Measurements from ENCODE around the gene MYO1D.

Gene MYO1D

GRCh38 chr17:32819035-32819434, 57.9 kb downstream of the MYO1D start:
- no peak for DNase-seq (ENCODE audit: low read depth in 2 of 2)

DNA sequence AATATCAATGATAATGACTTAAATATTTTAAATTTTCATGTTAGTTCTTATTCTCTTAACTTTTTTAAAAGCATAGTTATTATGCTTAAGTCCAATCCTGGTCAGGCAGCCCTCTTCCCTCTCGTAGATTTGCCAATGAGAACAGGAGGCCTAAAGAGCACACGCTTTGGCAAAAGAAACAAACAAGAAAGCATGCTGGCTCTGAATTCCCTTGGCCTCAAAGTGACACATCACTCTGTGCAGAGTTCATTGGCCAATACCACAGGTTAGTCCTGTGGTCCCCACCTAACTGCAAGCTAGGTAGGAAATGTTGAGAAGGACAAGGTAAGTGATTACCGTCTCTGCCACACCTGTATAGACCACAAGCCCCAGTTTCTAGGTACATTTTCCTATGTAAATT, 61.5 kb downstream of the MYO1D start:
- DNase-seq (ENCODE audit: low read depth in 2 of 2) = no peak

DNA sequence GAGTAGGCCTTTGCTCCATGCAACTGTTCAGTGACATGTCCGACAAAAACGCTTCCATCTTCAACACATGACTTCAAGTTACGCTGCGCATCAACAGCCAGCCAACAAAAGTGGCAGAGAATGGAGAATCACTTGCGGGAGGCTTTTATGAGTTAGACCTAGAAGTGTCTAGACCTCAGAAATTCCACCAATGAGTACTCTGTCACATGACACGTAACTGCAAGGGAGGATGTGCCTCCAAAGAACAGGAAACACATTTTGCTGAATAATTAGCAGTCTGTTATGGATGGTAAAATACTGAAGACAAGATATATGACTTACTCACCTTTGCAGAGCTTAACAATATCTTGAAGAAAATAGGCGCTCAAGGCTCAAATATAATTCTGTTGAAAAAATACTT, 62.1 kb downstream of the MYO1D start:
- no peak for DNase-seq (ENCODE audit: low read depth in 2 of 2)

DNA sequence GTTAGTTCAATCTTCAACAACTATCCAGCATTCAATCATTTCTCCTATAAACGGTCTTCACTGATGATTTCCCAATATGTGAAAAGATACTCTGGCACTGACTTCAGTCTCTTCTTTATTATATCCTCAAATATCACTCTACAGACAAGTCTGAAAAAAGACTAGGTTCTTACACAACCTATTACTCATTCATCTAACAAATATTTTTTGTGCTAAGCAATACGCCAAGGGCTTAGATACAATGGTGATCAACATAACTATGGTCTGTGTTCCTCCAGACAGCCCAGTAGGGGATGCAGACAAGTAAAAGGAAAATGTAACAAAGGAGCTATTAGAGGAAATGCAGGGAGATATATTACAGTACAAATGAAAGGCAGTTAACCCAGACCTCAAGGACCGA, 63.9 kb downstream of the MYO1D start:
- no peak for DNase-seq (ENCODE audit: low read depth in 2 of 2)

- no peak for DNase-seq (ENCODE audit: low read depth in 2 of 2)
Observed at GRCh38 chr17:32810690-32811089, 66.2 kb downstream of the MYO1D start.

DNA sequence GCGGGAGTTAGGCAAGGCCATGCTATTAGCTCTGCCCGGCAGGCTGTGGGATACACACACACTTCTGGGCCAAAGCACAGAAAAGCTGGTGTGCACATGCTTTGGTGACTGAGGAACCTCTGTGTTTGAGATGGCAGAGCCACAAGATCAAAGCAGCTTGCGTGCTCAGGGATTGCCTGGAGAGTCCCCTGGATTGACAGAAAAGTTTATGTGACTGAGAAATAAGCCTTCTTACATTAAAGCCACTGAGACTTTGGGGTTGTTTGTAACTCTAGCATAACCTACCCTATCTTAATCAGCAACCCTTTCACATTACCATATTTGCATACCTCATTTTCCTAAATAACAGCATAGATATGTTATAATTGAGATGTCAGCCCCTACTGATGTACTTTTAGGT, 69.3 kb downstream of the MYO1D start:
- no peak for DNase-seq (ENCODE audit: low read depth in 2 of 2)

GRCh38 chr17:32806646-32807045, 70.3 kb downstream of the MYO1D start:
- DNase-seq (ENCODE audit: low read depth in 2 of 2) = no peak

GRCh38 chr17:32805029-32805976, 71.6 kb downstream of the MYO1D start:
- no peak for DNase-seq (ENCODE audit: low read depth in 2 of 2)

DNA sequence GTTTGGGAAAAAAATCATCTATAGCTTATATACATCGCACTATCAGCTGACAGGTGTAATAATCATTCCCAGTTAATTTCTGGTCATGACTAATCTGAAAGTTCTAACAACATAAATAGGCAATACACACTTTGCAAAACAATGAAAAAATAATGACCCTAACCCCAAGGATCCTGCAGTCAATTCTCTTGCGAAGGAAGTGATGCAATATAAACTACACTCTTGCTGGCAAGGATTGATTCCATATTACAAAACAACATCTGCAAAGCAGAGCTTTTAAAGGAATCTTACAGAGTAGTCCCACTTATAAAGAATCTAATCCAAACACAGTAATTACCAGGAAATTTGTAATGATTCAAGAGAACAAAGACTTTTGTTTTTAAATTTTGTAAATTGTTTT, 73.4 kb downstream of the MYO1D start:
- no peak for DNase-seq (ENCODE audit: low read depth in 2 of 2)

DNA sequence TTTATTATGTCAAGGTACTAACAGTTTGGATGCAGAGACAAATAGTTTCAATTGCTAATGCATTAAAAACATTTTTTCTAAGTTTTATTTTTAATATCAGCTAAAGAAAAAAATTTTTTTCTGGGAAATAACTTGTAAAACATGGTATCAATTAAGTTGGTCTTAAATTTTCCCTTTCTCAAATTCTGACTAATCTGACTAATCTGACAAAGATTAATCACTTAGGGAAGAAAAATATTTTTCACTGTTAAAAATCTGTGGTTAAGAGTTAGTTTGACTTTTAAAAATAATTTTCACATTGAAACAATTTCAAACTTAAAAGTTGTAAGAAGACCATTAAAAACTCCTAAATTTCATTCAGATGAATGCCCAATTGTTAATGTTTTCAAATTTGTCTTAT, 74.6 kb downstream of the MYO1D start:
- no peak for DNase-seq (ENCODE audit: low read depth in 2 of 2)

- DNase-seq (ENCODE audit: low read depth in 2 of 2) = no peak
Observed at GRCh38 chr17:32801641-32802040, 75.3 kb downstream of the MYO1D start.

DNA sequence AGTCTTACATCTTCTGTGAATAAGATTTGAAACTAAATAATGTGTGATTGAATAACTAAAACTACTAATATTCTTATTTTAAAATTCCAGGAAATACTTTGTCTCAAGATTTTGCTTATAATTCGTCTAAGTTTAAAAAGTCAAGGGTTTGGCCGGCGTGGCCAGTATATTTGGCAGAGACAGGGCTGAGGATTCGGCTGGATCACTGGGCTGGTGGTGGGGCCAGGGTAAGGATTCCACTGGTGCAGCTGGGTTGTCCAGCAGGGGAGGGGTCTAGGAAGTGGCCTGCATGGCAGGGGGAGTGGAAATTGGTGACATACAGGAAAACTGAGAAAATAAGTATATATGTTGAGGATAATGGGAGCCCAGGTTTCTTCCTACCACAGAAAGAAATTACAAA, 75.7 kb downstream of the MYO1D start:
- no peak for DNase-seq (ENCODE audit: low read depth in 2 of 2)

- no peak for DNase-seq (ENCODE audit: low read depth in 2 of 2)
Observed at GRCh38 chr17:32798938-32799337, 78.0 kb downstream of the MYO1D start.

GRCh38 chr17:32795339-32795979, 81.5 kb downstream of the MYO1D start:
- no peak for DNase-seq (ENCODE audit: low read depth in 2 of 2)

DNA sequence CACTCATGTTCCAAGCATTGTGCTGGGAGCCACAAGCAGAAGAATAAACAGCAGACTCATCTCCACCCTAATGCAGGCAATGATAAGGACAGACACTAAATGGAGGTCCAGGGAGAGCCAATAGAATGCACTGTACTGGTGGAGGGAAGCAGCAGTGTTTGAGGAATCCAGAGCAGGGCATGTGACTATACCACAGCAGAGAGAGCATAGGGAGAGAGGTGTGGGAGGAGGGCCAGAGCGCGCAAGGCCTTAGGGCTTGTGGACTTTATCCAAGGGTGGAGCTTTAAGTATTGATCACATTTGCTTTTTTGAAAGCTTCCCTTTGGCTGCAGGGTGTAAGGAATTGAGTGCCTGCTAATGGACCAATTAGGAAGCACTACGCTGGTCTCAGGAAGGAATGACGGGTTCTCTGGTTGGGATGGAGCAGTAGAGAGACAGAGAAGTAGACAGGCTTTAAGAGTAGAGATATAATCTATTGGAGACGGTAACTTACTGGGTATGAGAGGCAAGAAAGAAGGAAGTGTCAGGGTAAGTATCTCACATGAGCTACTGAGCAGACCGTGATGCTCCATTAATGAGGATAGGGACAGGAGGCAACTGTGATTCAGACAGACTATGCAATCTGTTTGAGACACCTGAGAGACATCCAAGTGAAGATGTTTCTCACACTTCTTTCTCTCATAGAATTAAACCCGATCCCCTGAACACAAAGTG, 82.2 kb downstream of the MYO1D start:
- DNase-seq (ENCODE audit: low read depth in 2 of 2) = no peak

- DNase-seq (ENCODE audit: low read depth in 2 of 2) = no peak
Observed at GRCh38 chr17:32793841-32794240, 83.1 kb downstream of the MYO1D start.

DNA sequence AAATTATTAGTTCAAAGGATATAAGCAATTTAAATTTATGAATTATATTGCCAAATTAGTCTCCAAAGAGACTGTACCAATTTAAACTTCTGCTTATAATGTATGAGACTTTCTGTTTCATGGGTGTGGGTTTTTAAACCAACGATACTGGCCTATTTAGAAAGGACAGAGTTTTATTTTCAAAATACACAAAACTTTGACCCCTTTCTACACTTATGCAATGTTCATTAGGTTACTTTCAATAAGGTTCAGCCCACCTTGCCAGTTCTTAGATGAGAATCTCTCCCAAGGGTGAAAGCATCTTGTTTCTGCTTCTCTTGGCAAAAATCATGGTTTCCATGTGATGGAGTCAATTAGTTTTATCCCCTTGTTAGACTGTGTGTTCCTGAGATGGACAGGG, 84.7 kb downstream of the MYO1D start:
- no peak for DNase-seq (ENCODE audit: low read depth in 2 of 2)

- DNase-seq (ENCODE audit: low read depth in 2 of 2) = no peak
Observed at GRCh38 chr17:32786169-32786568, 90.8 kb downstream of the MYO1D start.

GRCh38 chr17:32784113-32784512, 92.8 kb downstream of the MYO1D start:
- DNase-seq (ENCODE audit: low read depth in 2 of 2) = no peak

- no peak for DNase-seq (ENCODE audit: low read depth in 2 of 2)
Observed at GRCh38 chr17:32783602-32784001, 93.3 kb downstream of the MYO1D start.

DNA sequence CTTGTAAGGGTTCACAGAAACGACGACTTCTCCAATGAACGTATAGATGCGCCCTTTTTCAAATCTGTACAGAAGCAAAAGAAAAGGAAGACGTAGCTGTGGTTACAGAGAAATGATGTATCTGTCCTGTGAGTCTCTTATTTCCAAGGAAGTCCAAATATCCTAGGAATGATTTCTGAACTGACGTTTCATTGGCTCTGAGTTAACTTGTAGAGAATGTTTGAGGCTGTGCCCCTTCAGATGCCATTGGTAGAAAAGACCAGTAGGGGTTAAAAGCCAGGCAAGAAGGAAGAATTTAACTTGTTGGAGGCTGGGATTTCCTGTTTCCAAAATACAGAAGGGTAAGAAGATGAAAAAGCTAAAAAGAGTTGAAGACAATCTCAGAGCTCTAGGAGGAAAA, 96.2 kb downstream of the MYO1D start:
- no peak for DNase-seq (ENCODE audit: low read depth in 2 of 2)

GRCh38 chr17:32777922-32778321, 99.0 kb downstream of the MYO1D start:
- no peak for DNase-seq (ENCODE audit: low read depth in 2 of 2)

DNA sequence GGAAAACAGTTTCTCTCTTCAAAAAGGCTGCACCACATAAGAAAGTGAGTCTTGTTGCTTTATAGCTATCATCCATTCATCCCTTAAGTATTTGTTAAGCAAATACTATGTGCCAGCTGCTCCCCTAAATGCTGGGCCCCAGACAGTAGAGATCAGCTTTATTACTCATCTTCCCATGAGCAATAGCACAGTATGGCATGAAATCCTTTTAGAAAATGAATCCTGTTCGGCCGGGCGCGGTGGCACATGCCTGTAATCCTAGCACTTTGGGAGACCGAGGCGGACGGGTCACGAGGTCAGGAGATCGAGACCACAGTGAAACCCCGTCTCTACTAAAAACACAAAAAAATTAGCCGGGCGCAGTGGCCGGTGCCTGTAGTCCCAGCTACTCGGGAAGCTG, 99.5 kb downstream of the MYO1D start:
- DNase-seq (ENCODE audit: low read depth in 2 of 2) = no peak

Measured in stimulated activated CD4-positive, alpha-beta T cell treated with anti-CD3 and anti-CD28 coated beads, Interleukin-12 subunit alpha, Interleukin-12 subunit beta, amount 100 ng/mL, for 24 hours (primary cell).